Neural cell (in vitro differentiated cells): Measurements from ENCODE around the gene HDGF. TPM values are rescaled to one million over a fixed set of nuclear protein-coding genes. Genes with fewer than 3 reads are reported as not detected.

Experiments used
- H2AFZ ChIP-seq: fragments of 200-600, 300-800 bp; sonication (generic), shearing (Covaris generic); 2 replicates; pipeline ENCODE4 v1.6.0; 2014; ENCODE audit warnings: low read depth, mild to moderate bottlenecking, antibody characterized with exemption, low read length, moderate library complexity
- H3F3A ChIP-seq: fragments of 200-600 bp; shearing (Covaris generic); 2 replicates; pipeline ENCODE4 v1.6.1; 2016; ENCODE audit warnings: mild to moderate bottlenecking, moderate library complexity, mixed read lengths, antibody characterized with exemption, low read length; ENCODE audit not compliant: insufficient read depth, poor library complexity, severe bottlenecking
- H3K27ac ChIP-seq: fragments of 200-600, 300-800 bp; sonication (generic), shearing (Covaris generic); 2 replicates; pipeline ENCODE4 v1.5.1; 2014; ENCODE audit warnings: mild to moderate bottlenecking, low read length, moderate library complexity
- H3K27me3 ChIP-seq: fragments of 300-800, 200-600 bp; sonication (generic), shearing (Covaris generic); 2 replicates; pipeline ENCODE4 v1.6.0; 2014; ENCODE audit warnings: mild to moderate bottlenecking, low read depth, low read length, moderate library complexity; ENCODE audit not compliant: insufficient read depth
- H3K36me3 ChIP-seq: fragments of 300-800, 200-600 bp; sonication (generic), shearing (Covaris generic); 2 replicates; pipeline ENCODE4 v1.5.1; 2014; ENCODE audit warnings: mild to moderate bottlenecking, antibody characterized with exemption, low read length, moderate library complexity; ENCODE audit not compliant: insufficient read depth
- H3K4me2 ChIP-seq: fragments of 300-800, 200-600 bp; sonication (generic), shearing (Covaris generic); 2 replicates; pipeline ENCODE4 v1.6.0; 2014; ENCODE audit warnings: mild to moderate bottlenecking, low read length
- H3K4me3 ChIP-seq: fragments of 300-800, 200-600 bp; sonication (generic), shearing (Covaris generic); 2 replicates; pipeline ENCODE4 v1.5.1; 2014; ENCODE audit warnings: mild to moderate bottlenecking, low read length, moderate library complexity
- H3K79me2 ChIP-seq: fragments of 200-600 bp; shearing (Covaris generic); replicated peaks from 2 replicates; pipeline ENCODE4 v1.6.0; 2014; ENCODE audit warnings: mild to moderate bottlenecking, low read length, moderate library complexity; ENCODE audit not compliant: insufficient read depth
- H3K9ac ChIP-seq: fragments of 300-800, 200-600 bp; sonication (generic), shearing (Covaris generic); 2 replicates; pipeline ENCODE4 v1.6.1; 2016; ENCODE audit warnings: mild to moderate bottlenecking, low read length, mixed read lengths
- H3K9me2 ChIP-seq: fragments of 200-600 bp; shearing (Covaris generic); 2 replicates; pipeline ENCODE4 v1.6.1; 2016; ENCODE audit warnings: mild to moderate bottlenecking, low read length, mixed read lengths; ENCODE audit not compliant: insufficient read depth
- H3K9me3 ChIP-seq: fragments of 200-600, 300-800 bp; sonication (generic), shearing (Covaris generic); 2 replicates; pipeline ENCODE4 v1.6.1; 2016; ENCODE audit warnings: mild to moderate bottlenecking, mixed run types, low read length, moderate library complexity, mixed read lengths
- H4K20me1 ChIP-seq: fragments of 200-600 bp; shearing (Covaris generic); 2 replicates; pipeline ENCODE4 v1.6.1; 2016; ENCODE audit warnings: mild to moderate bottlenecking, mixed run types; ENCODE audit not compliant: insufficient read depth
- REST ChIP-seq: IDR thresholded peaks from 2 replicates; pipeline ENCODE4 v1.6.1; 2012; ENCODE audit warnings: borderline replicate concordance
- polyA plus RNA-seq: library from polyadenylated mRNA; depleted of rRNA; stranded (reverse); fragments of >200 nt; gene quantifications from 2 replicates; pipeline ENCODE4 v1.2.3, GENCODE V29; 2014

The HDGF gene
- polyA plus RNA-seq, 1 donor from 2014 or later: 138 TPM

GRCh38 chr1:156692441-156692924 is 59.0 kb downstream of the HDGF start:
- Histone ChIP-seq H3K36me3 (no peaks in the 10 kb centered on the region), H3K4me2 (no peak overlapping the region), H4K20me1 (no peaks in the 10 kb centered on the region), H3K4me3 (peak overlapping the region; percentile 33), H3F3A (no peaks in the 10 kb centered on the region), H3K9ac (peak overlapping the region; percentile 27), H3K9me2 (no peaks in the 10 kb centered on the region), H2AFZ (no peak overlapping the region), H3K27me3 (no peaks in the 10 kb centered on the region), H3K79me2 (no peaks in the 10 kb centered on the region), H3K27ac (no peak overlapping the region), H3K9me3 (no peaks in the 10 kb centered on the region)
- no peak for TF ChIP-seq REST

Other genes with a start within 250 kb of the HDGF start
- gene IQGAP3, start 179.1 kb downstream of the HDGF start, polyA plus RNA-seq: 0.32 TPM in 1 of 2 replicates, not detected in the other
- not detected in 2 replicates for gene TTC24, start 172.0 kb downstream of the HDGF start, polyA plus RNA-seq
- 95.7 and 111 TPM in 2 replicates for gene NAXE, start 159.9 kb downstream of the HDGF start, polyA plus RNA-seq
- 1.3 and 3.9 TPM in 2 replicates for gene GPATCH4, start 150.2 kb downstream of the HDGF start, polyA plus RNA-seq
- 22.9 and 24.6 TPM in 2 replicates for gene HAPLN2, start 132.3 kb downstream of the HDGF start, polyA plus RNA-seq
- gene BCAN, start 109.6 kb downstream of the HDGF start, polyA plus RNA-seq: 0.58 TPM in 1 of 2 replicates, not detected in the other
- 9.9 and 13.7 TPM in 2 replicates for gene NES, start 74.3 kb downstream of the HDGF start, polyA plus RNA-seq
- 3.4 and 7.7 TPM in 2 replicates for gene CRABP2, start 46.1 kb downstream of the HDGF start, polyA plus RNA-seq
- gene METTL25B, start 23.2 kb downstream of the HDGF start, polyA plus RNA-seq: 11.9 and 13.1 TPM in 2 replicates
- gene ISG20L2, start 22.9 kb downstream of the HDGF start, polyA plus RNA-seq: 8.5 and 13.1 TPM in 2 replicates
- 34.4 and 56.5 TPM in 2 replicates for gene MRPL24, start 10.6 kb downstream of the HDGF start, polyA plus RNA-seq
- gene PRCC, start 15.9 kb upstream of the HDGF start, polyA plus RNA-seq: 17.5 and 23.3 TPM in 2 replicates
- gene SH2D2A, start 65.2 kb upstream of the HDGF start, polyA plus RNA-seq: not detected in 2 replicates
- 2.7 and 3.0 TPM in 2 replicates for gene INSRR, start 107.4 kb upstream of the HDGF start, polyA plus RNA-seq
- 4.9 and 7.7 TPM in 2 replicates for gene NTRK1, start 109.2 kb upstream of the HDGF start, polyA plus RNA-seq
- gene PEAR1, start 142.0 kb upstream of the HDGF start, polyA plus RNA-seq: not detected in 2 replicates
- not detected in 2 replicates for gene LRRC71, start 169.0 kb upstream of the HDGF start, polyA plus RNA-seq